Neural progenitor cell (in vitro differentiated cells): Measurements from ENCODE around the gene IL20RB. TPM values are rescaled to one million over a fixed set of nuclear protein-coding genes. Genes with fewer than 3 reads are reported as not detected.

Source experiments
- DNase-seq: peaks from one replicate; pipeline ENCODE4 v3.0.0-alpha.2; 2016; ENCODE audit warnings: low spot score
- H2AFZ ChIP-seq: fragments of 200-600 bp; sonication (generic); replicated peaks from 2 replicates; pipeline ENCODE4 v1.6.1; 2016; ENCODE audit warnings: antibody characterized with exemption
- H3F3A ChIP-seq: fragments of 200-600 bp; sonication (generic); 2 replicates; pipeline ENCODE4 v1.6.1; 2016; ENCODE audit warnings: antibody characterized with exemption, low read depth
- H3K27ac ChIP-seq: fragments of 200-600 bp; sonication (generic); 2 replicates; pipeline ENCODE4 v1.5.1; 2016; ENCODE audit warnings: mild to moderate bottlenecking
- H3K27me3 ChIP-seq: fragments of 200-600 bp; sonication (generic); 2 replicates; pipeline ENCODE4 v1.6.1; 2016; ENCODE audit warnings: mild to moderate bottlenecking, moderate library complexity
- H3K36me3 ChIP-seq: fragments of 200-600 bp; sonication (generic); 2 replicates; pipeline ENCODE4 v1.5.1; 2016
- H3K4me1 ChIP-seq: fragments of 200-600 bp; sonication (generic); 2 replicates; pipeline ENCODE4 v1.6.1; 2016; ENCODE audit warnings: mixed run types
- H3K4me2 ChIP-seq: fragments of 200-600 bp; sonication (generic); 2 replicates; pipeline ENCODE4 v1.6.1; 2016
- H3K4me3 ChIP-seq: fragments of 200-600 bp; sonication (generic); 2 replicates; pipeline ENCODE4 v1.5.1; 2016
- H3K79me2 ChIP-seq: fragments of 200-600 bp; sonication (generic); 2 replicates; pipeline ENCODE4 v1.6.1; 2016; ENCODE audit warnings: low read depth
- H3K9ac ChIP-seq: fragments of 200-600 bp; sonication (generic); 2 replicates; pipeline ENCODE4 v1.6.1; 2016
- H3K9me3 ChIP-seq: fragments of 200-600 bp; sonication (generic); 2 replicates; pipeline ENCODE4 v1.5.1; 2016; ENCODE audit warnings: low read depth
- H4K20me1 ChIP-seq: fragments of 200-600 bp; sonication (generic); 2 replicates; pipeline ENCODE4 v1.6.1; 2016; ENCODE audit warnings: low read depth
- H3K27ac Mint-ChIP-seq: 3 replicates; pipeline ENCODE4 v1.8.0; 2021; ENCODE audit warnings: mixed read lengths
- H3K27me3 Mint-ChIP-seq: 2 replicates; pipeline ENCODE4 v1.8.0; 2022; ENCODE audit warnings: low read depth, mild to moderate bottlenecking, inconsistent platforms, moderate library complexity, mixed read lengths; ENCODE audit not compliant: insufficient read depth
- H3K36me3 Mint-ChIP-seq: 3 replicates; pipeline ENCODE4 v1.8.0; 2021; ENCODE audit warnings: mixed read lengths
- H3K4me1 Mint-ChIP-seq: 3 replicates; pipeline ENCODE4 v1.8.0; 2021; ENCODE audit warnings: mixed read lengths
- H3K4me3 Mint-ChIP-seq: 3 replicates; pipeline ENCODE4 v1.8.0; 2021; ENCODE audit warnings: mild to moderate bottlenecking, moderate library complexity, mixed read lengths
- H3K9me3 Mint-ChIP-seq: 3 replicates; pipeline ENCODE4 v1.8.0; 2020; ENCODE audit warnings: mixed read lengths
- CTCF ChIP-seq: fragments of 200-600 bp; sonication (generic); IDR thresholded peaks from 2 replicates; pipeline ENCODE4 v1.5.1; 2017; ENCODE audit warnings: antibody characterized with exemption, mild to moderate bottlenecking
- EZH2 ChIP-seq: fragments of 200-600 bp; sonication (generic); IDR thresholded peaks from 2 replicates; pipeline ENCODE4 v1.6.1; 2017; ENCODE audit warnings: antibody characterized with exemption, mild to moderate bottlenecking, moderate library complexity
- EZH2phosphoT487 ChIP-seq: fragments of 200-600 bp; sonication (generic); IDR thresholded peaks from 2 replicates; pipeline ENCODE4 v1.6.1; 2017; ENCODE audit warnings: antibody characterized with exemption
- total RNA-seq: library from RNA; depleted of rRNA; stranded (reverse); fragments of >200 nt; gene quantifications from 2 replicates; pipeline ENCODE4 v1.2.3, GENCODE V29; 2015; ENCODE audit warnings: low replicate concordance

The IL20RB gene
- total RNA-seq, 1 donor from 2014 or later, result 2.5 TPM

- TF ChIP-seq EZH2phosphoT487, result no peak
- no peak for TF ChIP-seq EZH2
- TF ChIP-seq CTCF, result no peak
- Mint-ChIP-seq H3K27ac (no peak overlapping the region), H3K4me3 (no peak overlapping the region), H3K27me3 (no peaks in the 10 kb centered on the region), H3K9me3 (no peaks in the 10 kb centered on the region), H3K4me1 (peaks cover 15% of the 10 kb centered on the region), H3K36me3 (no peaks in the 10 kb centered on the region)
- no peak overlapping the region for H3K27ac ChIP-seq
- no peaks in the 10 kb centered on the region for H4K20me1 ChIP-seq
- H3K4me1 ChIP-seq, result peaks cover 8% of the 10 kb centered on the region
- no peak overlapping the region for H3K4me3 ChIP-seq
- H3F3A ChIP-seq, result no peaks in the 10 kb centered on the region
- DNase-seq, result peak; percentile 29
- H2AFZ ChIP-seq, result no peak overlapping the region
- H3K9ac ChIP-seq, result no peak overlapping the region
- H3K4me2 ChIP-seq, result peak overlapping the region; percentile 34
- no peaks in the 10 kb centered on the region for H3K9me3 ChIP-seq
- no peaks in the 10 kb centered on the region for H3K27me3 ChIP-seq
- H3K79me2 ChIP-seq, result no peaks in the 10 kb centered on the region
- no peaks in the 10 kb centered on the region for H3K36me3 ChIP-seq
Observed at GRCh38 chr3:137020315-137020714, 62.5 kb downstream of the IL20RB start.

DNA sequence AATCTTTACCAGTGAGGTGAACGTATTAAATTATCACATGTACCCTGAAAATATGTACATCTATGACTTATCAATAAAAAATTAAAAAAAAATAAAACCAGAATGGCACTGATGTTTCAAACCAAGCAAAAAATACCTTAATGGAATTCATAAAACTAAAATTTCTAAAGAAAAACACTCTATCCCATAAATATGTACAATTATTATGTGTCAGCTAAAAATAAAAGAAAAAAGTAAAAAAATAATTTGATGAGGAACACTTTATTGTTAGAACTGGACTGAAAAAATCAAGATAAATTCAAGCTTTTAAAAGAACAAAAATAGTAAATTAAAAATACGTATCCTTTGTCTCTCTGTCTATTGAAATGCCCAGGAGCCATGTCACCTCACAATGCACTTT, 63.1 kb downstream of the IL20RB start:
- H3K9me3 ChIP-seq, result no peaks in the 10 kb centered on the region
- H4K20me1 ChIP-seq, result no peaks in the 10 kb centered on the region
- no peak overlapping the region for H3K27ac ChIP-seq
- Mint-ChIP-seq H3K9me3 (no peaks in the 10 kb centered on the region), H3K4me1 (peaks cover 17% of the 10 kb centered on the region), H3K27me3 (peaks cover 3% of the 10 kb centered on the region), H3K4me3 (no peak overlapping the region), H3K36me3 (no peaks in the 10 kb centered on the region), H3K27ac (no peak overlapping the region)
- H3K79me2 ChIP-seq, result no peaks in the 10 kb centered on the region
- no peaks in the 10 kb centered on the region for H3K36me3 ChIP-seq
- no peaks in the 10 kb centered on the region for H3F3A ChIP-seq
- H3K4me1 ChIP-seq, result peaks cover 8% of the 10 kb centered on the region
- H3K4me3 ChIP-seq, result no peak overlapping the region
- H3K9ac ChIP-seq, result no peak overlapping the region
- TF ChIP-seq EZH2phosphoT487, result no peak
- H3K27me3 ChIP-seq, result no peaks in the 10 kb centered on the region
- no peak overlapping the region for H2AFZ ChIP-seq
- DNase-seq, result no peak
- no peak overlapping the region for H3K4me2 ChIP-seq

DNA sequence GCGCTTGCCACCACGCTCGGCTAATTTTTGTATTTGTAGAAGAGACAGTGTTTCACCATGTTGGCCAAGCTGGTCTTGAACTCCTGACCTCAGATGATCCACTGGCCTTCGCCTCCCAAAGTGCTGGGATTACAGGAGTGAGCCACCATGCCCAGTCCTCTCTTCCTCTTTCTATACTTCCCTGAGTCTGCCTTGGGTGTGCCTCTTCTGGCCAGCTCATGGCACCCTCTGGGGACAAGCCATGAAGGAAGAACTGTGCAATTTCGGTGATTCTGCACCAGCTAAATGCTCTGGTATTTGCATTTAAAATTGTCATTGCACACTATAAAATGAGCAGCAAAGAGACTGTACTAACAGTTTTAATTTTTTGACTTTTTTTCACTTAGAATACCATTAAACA, 66.6 kb downstream of the IL20RB start:
- TF ChIP-seq EZH2phosphoT487 (no peak), CTCF (no peak)
- Histone ChIP-seq H3K36me3 (no peaks in the 10 kb centered on the region), H4K20me1 (no peaks in the 10 kb centered on the region), H2AFZ (no peak overlapping the region), H3K27ac (no peak overlapping the region), H3K9ac (no peak overlapping the region), H3K9me3 (no peaks in the 10 kb centered on the region), H3K4me2 (no peak overlapping the region), H3K79me2 (no peaks in the 10 kb centered on the region), H3K4me3 (no peak overlapping the region), H3K4me1 (peaks cover 8% of the 10 kb centered on the region), H3K27me3 (no peaks in the 10 kb centered on the region), H3F3A (no peaks in the 10 kb centered on the region)
- Mint-ChIP-seq H3K27ac (no peak overlapping the region), H3K4me3 (no peak overlapping the region), H3K36me3 (no peaks in the 10 kb centered on the region), H3K27me3 (peaks cover 3% of the 10 kb centered on the region), H3K9me3 (no peaks in the 10 kb centered on the region), H3K4me1 (peaks cover 17% of the 10 kb centered on the region)
- no peak for DNase-seq

GRCh38 chr3:137026701-137027100, 68.9 kb downstream of the IL20RB start:
- H3K4me1 ChIP-seq, result no peaks in the 10 kb centered on the region
- no peak overlapping the region for H2AFZ ChIP-seq
- H3K4me3 Mint-ChIP-seq, result no peak overlapping the region
- H3K27ac Mint-ChIP-seq, result no peak overlapping the region
- H3K4me3 ChIP-seq, result no peak overlapping the region
- peaks cover 11% of the 10 kb centered on the region for H3K4me1 Mint-ChIP-seq
- H3K27me3 ChIP-seq, result peaks cover 12% of the 10 kb centered on the region
- no peak overlapping the region for H3K27ac ChIP-seq
- no peaks in the 10 kb centered on the region for H4K20me1 ChIP-seq
- H3K79me2 ChIP-seq, result no peaks in the 10 kb centered on the region
- H3K27me3 Mint-ChIP-seq, result peaks cover 4% of the 10 kb centered on the region
- no peaks in the 10 kb centered on the region for H3K9me3 Mint-ChIP-seq
- no peak for DNase-seq
- H3K36me3 ChIP-seq, result no peaks in the 10 kb centered on the region
- TF ChIP-seq EZH2 (no peak), CTCF (no peak), EZH2phosphoT487 (no peak)
- H3F3A ChIP-seq, result no peaks in the 10 kb centered on the region
- no peak overlapping the region for H3K9ac ChIP-seq
- no peaks in the 10 kb centered on the region for H3K9me3 ChIP-seq
- no peaks in the 10 kb centered on the region for H3K36me3 Mint-ChIP-seq
- H3K4me2 ChIP-seq, result no peak overlapping the region
